SK-N-SH treated with all-trans-retinoic acid at 6 μM for 48 hours (cell line): ENCODE results near the gene TMEM141.

Experiments
- ATAC-seq: fragments of 200-7000 bp; cut with Tn5 transposase; 3 replicates; pipeline ENCODE4 v1.9.1; 2020; ENCODE audit warnings: mild to moderate bottlenecking, moderate library complexity
- ARNTL ChIP-seq: fragments of 450-650 bp; formaldehyde crosslinking; IDR thresholded peaks from 2 replicates; pipeline ENCODE4 v1.5.0; 2020; ENCODE audit warnings: low read depth, mild to moderate bottlenecking, moderate library complexity, borderline replicate concordance
- BACH2 ChIP-seq: fragments of 250-450 bp; sonication (Bioruptor Pico); IDR thresholded peaks from 2 replicates; pipeline ENCODE4 v1.9.0; 2021; ENCODE audit warnings: mild to moderate bottlenecking, borderline replicate concordance
- CSDC2 ChIP-seq: fragments of 250-450 bp; sonication (Bioruptor Pico); IDR thresholded peaks from 2 replicates; pipeline ENCODE4 v1.5.0; 2020; ENCODE audit warnings: mild to moderate bottlenecking, moderate library complexity
- ESRRG ChIP-seq: fragments of 250-450 bp; sonication (Bioruptor Pico); IDR thresholded peaks from 2 replicates; pipeline ENCODE4 v1.6.1; 2021; ENCODE audit warnings: mild to moderate bottlenecking
- GLIS3 ChIP-seq: fragments of 250-450 bp; sonication (Bioruptor Pico); IDR thresholded peaks from 2 replicates; pipeline ENCODE4 v1.5.0; 2020; ENCODE audit warnings: mild to moderate bottlenecking, moderate library complexity
- ISL1 ChIP-seq: fragments of 250-450 bp; sonication (Bioruptor Pico); IDR thresholded peaks from 2 replicates; pipeline ENCODE4 v2.1.2; 2022; ENCODE audit warnings: mild to moderate bottlenecking, moderate library complexity
- OSR1 ChIP-seq: fragments of 250-450 bp; sonication (Bioruptor Pico); IDR thresholded peaks from 2 replicates; pipeline ENCODE4 v1.8.0; 2022; ENCODE audit warnings: moderate library complexity, mild to moderate bottlenecking, inconsistent platforms
- PPARA ChIP-seq: fragments of 250-450 bp; sonication (Bioruptor Pico); IDR thresholded peaks from 2 replicates; pipeline ENCODE4 v1.5.0; 2020; ENCODE audit warnings: mild to moderate bottlenecking, borderline replicate concordance
- RARB ChIP-seq: fragments of 250-450 bp; sonication (Bioruptor Pico); IDR thresholded peaks from 2 replicates; pipeline ENCODE4 v1.8.0; 2021; ENCODE audit warnings: mild to moderate bottlenecking, moderate library complexity
- TCF4 ChIP-seq: fragments of 250-450 bp; sonication (Bioruptor Pico); IDR thresholded peaks from 2 replicates; pipeline ENCODE4 v1.8.0; 2021; ENCODE audit warnings: mild to moderate bottlenecking, moderate library complexity, borderline replicate concordance
- TOX ChIP-seq: fragments of 250-450 bp; sonication (Bioruptor Pico); IDR thresholded peaks from 2 replicates; pipeline ENCODE4 v1.8.0; 2021; ENCODE audit warnings: mild to moderate bottlenecking, moderate library complexity, borderline replicate concordance
- ZC3H10 ChIP-seq: fragments of 250-450 bp; sonication (Bioruptor Pico); IDR thresholded peaks from 2 replicates; pipeline ENCODE4 v1.5.1; 2021; ENCODE audit warnings: mild to moderate bottlenecking, moderate library complexity
- ZFP3 ChIP-seq: fragments of 250-450 bp; sonication (Bioruptor Pico); IDR thresholded peaks from 2 replicates; pipeline ENCODE4 v1.5.0; 2020; ENCODE audit warnings: mild to moderate bottlenecking, moderate library complexity
- ZFP30 ChIP-seq: fragments of 450-650 bp; formaldehyde crosslinking; IDR thresholded peaks from 2 replicates; pipeline ENCODE4 v1.5.0; 2022; ENCODE audit warnings: mild to moderate bottlenecking, moderate library complexity
- ZNF565 ChIP-seq: fragments of 450-650 bp; formaldehyde crosslinking; conservative IDR thresholded peaks from 2 replicates; pipeline ENCODE4 v1.5.0; 2020; ENCODE audit warnings: low read depth, mild to moderate bottlenecking, moderate library complexity
- ZNF70 ChIP-seq: fragments of 450-650 bp; formaldehyde crosslinking; IDR thresholded peaks from 2 replicates; pipeline ENCODE4 v1.5.0; 2020; ENCODE audit warnings: mild to moderate bottlenecking, moderate library complexity
- ZNF8 ChIP-seq: fragments of 450-650 bp; formaldehyde crosslinking; IDR thresholded peaks from 2 replicates; pipeline ENCODE4 v1.5.0; 2020; ENCODE audit warnings: mild to moderate bottlenecking, moderate library complexity
- TF ChIP-seq, protein P1 (sequence below): fragments of 250-450 bp; sonication (Bioruptor Pico); IDR thresholded peaks from 2 replicates; pipeline ENCODE4 v1.8.0; 2021; ENCODE audit warnings: low read depth, mild to moderate bottlenecking, moderate library complexity, borderline replicate concordance
- TF ChIP-seq, protein P2 (sequence below): fragments of 250-450 bp; sonication (Bioruptor Pico); IDR thresholded peaks from 2 replicates; pipeline ENCODE4 v1.5.1; 2021; ENCODE audit warnings: mild to moderate bottlenecking, moderate library complexity
- TF ChIP-seq, protein P3 (sequence below): fragments of 250-450 bp; sonication (Bioruptor Pico); IDR thresholded peaks from 2 replicates; pipeline ENCODE4 v1.5.1; 2020; ENCODE audit warnings: low read depth, mild to moderate bottlenecking, moderate library complexity
- TF ChIP-seq, protein P4 (sequence below): fragments of 250-450 bp; sonication (Bioruptor Pico); IDR thresholded peaks from 2 replicates; pipeline ENCODE4 v1.8.0; 2020; ENCODE audit warnings: mild to moderate bottlenecking, moderate library complexity, borderline replicate concordance

The TMEM141 gene

DNA sequence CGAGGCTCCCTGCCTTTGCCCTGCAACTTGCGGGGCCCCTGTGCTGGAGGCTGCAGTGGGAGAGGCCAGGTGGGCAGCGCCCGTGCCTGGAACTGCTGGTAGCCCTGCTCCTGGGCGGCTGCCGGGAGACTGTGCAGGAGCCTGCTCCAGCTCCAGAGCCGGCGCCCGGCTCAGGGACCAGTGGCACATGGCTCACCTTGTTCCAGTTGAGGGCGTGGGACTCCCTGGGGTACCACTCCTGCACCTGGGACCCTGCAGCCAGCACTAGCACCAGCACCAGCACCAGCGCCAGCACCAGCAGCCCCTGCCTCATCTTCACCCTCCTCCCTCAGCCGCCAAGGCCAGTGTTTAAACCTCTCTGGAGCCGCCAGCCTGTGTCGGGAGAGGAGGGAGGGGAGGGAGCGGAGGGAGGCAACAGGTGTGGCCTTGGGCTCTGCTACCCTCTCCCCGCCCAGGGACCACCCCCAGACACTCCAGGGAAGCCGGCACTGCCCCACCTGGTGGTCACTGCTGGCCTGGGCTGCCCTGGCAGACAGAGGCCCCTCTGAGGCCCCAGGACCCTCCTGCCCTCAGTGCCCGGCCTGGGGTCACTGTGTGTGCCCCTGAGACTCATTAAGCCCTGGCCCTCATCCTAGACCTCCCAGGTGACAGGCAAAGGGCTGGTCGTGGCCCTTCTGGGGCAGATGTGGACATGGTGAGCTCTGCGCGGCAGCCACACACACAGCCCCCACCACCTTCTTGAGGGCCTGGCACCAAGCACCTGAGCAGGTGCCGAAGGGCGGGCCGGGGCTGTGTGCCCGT, 48.4 kb upstream of the TMEM141 start, which contains the start of gene LCN10:
Gene LCN10, minus strand, starts transcription at position 350 of the 801 bp plus-strand sequence. Its CDS starts 37 bp downstream, at position 313.
- TF ChIP-seq ZFP3 (CRISPR knock-in tag) (no peak), ZFP30 (CRISPR knock-in tag) (no peak), ISL1 (CRISPR knock-in tag) (no peak)
- ATAC-seq: peak; percentile 58

DNA sequence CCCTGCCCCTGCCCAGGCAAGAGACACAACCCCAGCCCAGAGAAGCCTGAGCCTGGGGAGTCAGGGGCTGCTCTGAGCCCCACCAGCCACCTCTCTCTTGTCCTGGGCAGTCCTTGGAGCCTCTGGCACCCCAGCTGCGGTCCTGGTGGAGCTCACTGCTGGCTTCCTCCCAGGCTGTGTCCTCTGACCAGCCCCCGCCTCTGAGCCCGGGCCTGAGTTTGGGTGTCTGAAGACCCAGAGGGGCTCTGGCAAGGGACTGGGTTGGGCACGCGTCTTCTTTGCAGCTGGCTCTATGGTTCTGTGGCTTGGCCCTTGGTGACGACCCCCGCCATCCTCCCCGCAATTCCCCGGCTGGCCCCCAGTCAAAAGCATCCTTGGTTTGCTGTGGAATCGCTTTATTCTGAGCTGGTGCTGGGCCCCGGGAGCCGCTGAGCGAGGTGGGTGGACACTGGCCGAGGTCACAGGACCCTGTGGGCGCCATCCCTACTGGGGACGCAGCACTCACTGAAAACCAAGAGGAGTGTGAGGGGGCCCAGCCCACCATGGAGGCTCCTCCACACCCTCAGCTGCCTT, 47.4 kb upstream of the TMEM141 start:
- ATAC-seq: no peak
- TF ChIP-seq TCF4 (CRISPR knock-in tag): no peak
- TF ChIP-seq ZNF70 (CRISPR knock-in tag): no peak
- TF ChIP-seq ESRRG (CRISPR knock-in tag): no peak
- TF ChIP-seq ISL1 (CRISPR knock-in tag): no peak
- TF ChIP-seq ZC3H10: no peak
- TF ChIP-seq RARB (CRISPR knock-in tag): no peak
- TF ChIP-seq OSR1: no peak
- TF ChIP-seq ARNTL (CRISPR knock-in tag): no peak
- TF ChIP-seq CSDC2 (CRISPR knock-in tag): no peak
- no peak for TF ChIP-seq PPARA (CRISPR knock-in tag)
- no peak for TF ChIP-seq ZNF565

DNA sequence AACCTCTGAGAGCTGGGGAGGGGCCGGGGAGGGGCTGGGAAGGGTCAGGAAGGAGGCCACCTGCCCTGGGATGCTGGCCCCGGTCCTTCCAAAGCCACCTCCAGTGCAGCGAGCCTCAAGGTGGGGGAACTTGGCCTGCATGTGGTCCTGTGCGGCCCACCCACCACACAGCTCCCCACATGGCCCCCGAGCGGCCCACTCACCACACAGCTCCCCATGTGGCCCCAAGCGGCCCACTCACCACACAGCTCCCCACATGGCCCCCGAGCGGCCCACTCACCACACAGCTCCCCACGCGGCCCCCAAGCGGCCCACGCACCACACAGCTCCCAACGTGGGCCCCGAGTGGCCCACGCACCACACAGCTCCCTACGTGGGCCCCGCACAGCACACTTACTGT, 46.4 kb upstream of the TMEM141 start:
- no peak for TF ChIP-seq ESRRG (CRISPR knock-in tag)
- TF ChIP-seq ZNF8: no peak
- no peak for TF ChIP-seq TOX (CRISPR knock-in tag)
- no peak for TF ChIP-seq PPARA (CRISPR knock-in tag)
- TF ChIP-seq, protein P1, sequence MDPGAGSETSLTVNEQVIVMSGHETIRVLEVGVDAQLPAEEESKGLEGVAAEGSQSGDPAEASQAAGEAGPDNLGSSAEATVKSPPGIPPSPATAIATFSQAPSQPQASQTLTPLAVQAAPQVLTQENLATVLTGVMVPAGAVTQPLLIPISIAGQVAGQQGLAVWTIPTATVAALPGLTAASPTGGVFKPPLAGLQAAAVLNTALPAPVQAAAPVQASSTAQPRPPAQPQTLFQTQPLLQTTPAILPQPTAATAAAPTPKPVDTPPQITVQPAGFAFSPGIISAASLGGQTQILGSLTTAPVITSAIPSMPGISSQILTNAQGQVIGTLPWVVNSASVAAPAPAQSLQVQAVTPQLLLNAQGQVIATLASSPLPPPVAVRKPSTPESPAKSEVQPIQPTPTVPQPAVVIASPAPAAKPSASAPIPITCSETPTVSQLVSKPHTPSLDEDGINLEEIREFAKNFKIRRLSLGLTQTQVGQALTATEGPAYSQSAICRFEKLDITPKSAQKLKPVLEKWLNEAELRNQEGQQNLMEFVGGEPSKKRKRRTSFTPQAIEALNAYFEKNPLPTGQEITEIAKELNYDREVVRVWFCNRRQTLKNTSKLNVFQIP (CRISPR knock-in tag): no peak
- no peak for TF ChIP-seq ARNTL (CRISPR knock-in tag)
- TF ChIP-seq, protein P2, sequence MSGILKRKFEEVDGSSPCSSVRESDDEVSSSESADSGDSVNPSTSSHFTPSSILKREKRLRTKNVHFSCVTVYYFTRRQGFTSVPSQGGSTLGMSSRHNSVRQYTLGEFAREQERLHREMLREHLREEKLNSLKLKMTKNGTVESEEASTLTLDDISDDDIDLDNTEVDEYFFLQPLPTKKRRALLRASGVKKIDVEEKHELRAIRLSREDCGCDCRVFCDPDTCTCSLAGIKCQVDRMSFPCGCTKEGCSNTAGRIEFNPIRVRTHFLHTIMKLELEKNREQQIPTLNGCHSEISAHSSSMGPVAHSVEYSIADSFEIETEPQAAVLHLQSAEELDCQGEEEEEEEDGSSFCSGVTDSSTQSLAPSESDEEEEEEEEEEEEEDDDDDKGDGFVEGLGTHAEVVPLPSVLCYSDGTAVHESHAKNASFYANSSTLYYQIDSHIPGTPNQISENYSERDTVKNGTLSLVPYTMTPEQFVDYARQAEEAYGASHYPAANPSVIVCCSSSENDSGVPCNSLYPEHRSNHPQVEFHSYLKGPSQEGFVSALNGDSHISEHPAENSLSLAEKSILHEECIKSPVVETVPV (CRISPR knock-in tag): no peak
- TF ChIP-seq ZC3H10: no peak
- TF ChIP-seq, protein P3, sequence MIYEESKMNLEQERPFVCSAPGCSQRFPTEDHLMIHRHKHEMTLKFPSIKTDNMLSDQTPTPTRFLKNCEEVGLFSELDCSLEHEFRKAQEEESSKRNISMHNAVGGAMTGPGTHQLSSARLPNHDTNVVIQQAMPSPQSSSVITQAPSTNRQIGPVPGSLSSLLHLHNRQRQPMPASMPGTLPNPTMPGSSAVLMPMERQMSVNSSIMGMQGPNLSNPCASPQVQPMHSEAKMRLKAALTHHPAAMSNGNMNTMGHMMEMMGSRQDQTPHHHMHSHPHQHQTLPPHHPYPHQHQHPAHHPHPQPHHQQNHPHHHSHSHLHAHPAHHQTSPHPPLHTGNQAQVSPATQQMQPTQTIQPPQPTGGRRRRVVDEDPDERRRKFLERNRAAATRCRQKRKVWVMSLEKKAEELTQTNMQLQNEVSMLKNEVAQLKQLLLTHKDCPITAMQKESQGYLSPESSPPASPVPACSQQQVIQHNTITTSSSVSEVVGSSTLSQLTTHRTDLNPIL (CRISPR knock-in tag): no peak
- TF ChIP-seq TCF4 (CRISPR knock-in tag): no peak
- TF ChIP-seq GLIS3 (CRISPR knock-in tag): no peak
- TF ChIP-seq ZFP30 (CRISPR knock-in tag): no peak
- TF ChIP-seq, protein P4, sequence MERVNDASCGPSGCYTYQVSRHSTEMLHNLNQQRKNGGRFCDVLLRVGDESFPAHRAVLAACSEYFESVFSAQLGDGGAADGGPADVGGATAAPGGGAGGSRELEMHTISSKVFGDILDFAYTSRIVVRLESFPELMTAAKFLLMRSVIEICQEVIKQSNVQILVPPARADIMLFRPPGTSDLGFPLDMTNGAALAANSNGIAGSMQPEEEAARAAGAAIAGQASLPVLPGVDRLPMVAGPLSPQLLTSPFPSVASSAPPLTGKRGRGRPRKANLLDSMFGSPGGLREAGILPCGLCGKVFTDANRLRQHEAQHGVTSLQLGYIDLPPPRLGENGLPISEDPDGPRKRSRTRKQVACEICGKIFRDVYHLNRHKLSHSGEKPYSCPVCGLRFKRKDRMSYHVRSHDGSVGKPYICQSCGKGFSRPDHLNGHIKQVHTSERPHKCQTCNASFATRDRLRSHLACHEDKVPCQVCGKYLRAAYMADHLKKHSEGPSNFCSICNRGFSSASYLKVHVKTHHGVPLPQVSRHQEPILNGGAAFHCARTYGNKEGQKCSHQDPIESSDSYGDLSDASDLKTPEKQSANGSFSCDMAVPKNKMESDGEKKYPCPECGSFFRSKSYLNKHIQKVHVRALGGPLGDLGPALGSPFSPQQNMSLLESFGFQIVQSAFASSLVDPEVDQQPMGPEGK (CRISPR knock-in tag): no peak
- no peak for TF ChIP-seq RARB (CRISPR knock-in tag)
- no peak for TF ChIP-seq BACH2 (CRISPR knock-in tag)
- TF ChIP-seq ZNF70 (CRISPR knock-in tag): no peak
- TF ChIP-seq CSDC2 (CRISPR knock-in tag): no peak
- TF ChIP-seq, all 23 proteins: peak for 0
- ATAC-seq: no peak
